ENCODE measurements around the gene DDTL.
"Not testable (repeated sequence)": the region's sequence is repeated elsewhere in the genome, so short reads cannot be mapped to it uniquely, and the experiment has no call there.

GRCh38 chr22:23953485-23953884 is 13.2 kb upstream of the DDTL start:
- not testable (repeated sequence) for TF ChIP-seq CTCF (conservative IDR thresholded peaks at IDR 0.05); EZH2 (IDR thresholded peaks at IDR 0.05; ENCODE audit: low read depth)

All from PC-9 (cell line).